Subcutaneous adipose tissue (tissue), 4 donors: ENCODE results near the gene GALNT17. TPM values are rescaled to one million over a fixed set of nuclear protein-coding genes. Genes with fewer than 3 reads are reported as not detected.

Source experiments
- CTCF ChIP-seq: fragments of 450-650 bp; IDR thresholded peaks from one replicate; pipeline ENCODE4 v1.5.1; 2016; ENCODE audit warnings: low read depth, mild to moderate bottlenecking, control low read depth, antibody characterized with exemption, moderate library complexity
- total RNA-seq, 4 donors: library from RNA; depleted of rRNA; stranded (reverse); fragments of >200 nt; gene quantifications; one replicate each; pipeline ENCODE4 v1.1.0, GENCODE V29; 2016

The GALNT17 gene
- total RNA-seq, 4 donors from 2014 or later: 1.3 to 12.2 (median 6.7) TPM

- no peak for TF ChIP-seq CTCF
These were observed 1.8 kb upstream of the GALNT17 start for GRCh38 chr7:71130031-71130679.

GRCh38 chr7:71131256-71132126 lies 453 bp upstream of the GALNT17 start:
- no peak for TF ChIP-seq CTCF

- TF ChIP-seq CTCF: no peak
These were observed 660 bp downstream of the GALNT17 start for GRCh38 chr7:71132377-71133231.

- no peak for TF ChIP-seq CTCF
These were observed 1.3 kb downstream of the GALNT17 start for GRCh38 chr7:71133232-71133622.

- no peak for TF ChIP-seq CTCF
These were observed 1.9 kb downstream of the GALNT17 start for GRCh38 chr7:71133856-71134255.

- TF ChIP-seq CTCF: no peak
These were observed 3.2 kb downstream of the GALNT17 start for GRCh38 chr7:71135116-71135515.

GRCh38 chr7:71135663-71136062 lies 3.7 kb downstream of the GALNT17 start:
- no peak for TF ChIP-seq CTCF
